Testis (tissue), 2 donors: ENCODE measurements around the gene CASK.

ENCODE experiments used
- POLR2A ChIP-seq: fragments of 450-650 bp; IDR thresholded peaks from one replicate; pipeline ENCODE4 v1.6.1; 2017; ENCODE audit warnings: antibody characterized with exemption, mild to moderate bottlenecking, moderate library complexity
- TF ChIP-seq, protein P1 (sequence below), 3 experiments: fragments of 450-650 bp in 2 of 3; fragments of 200-600 bp in 1 of 3; sonication (generic) in 1 of 3; IDR thresholded peaks; one replicate each; pipeline ENCODE4 v1.5.1; 2016 to 2019; ENCODE audit warnings: antibody characterized with exemption in 3 of 3, mild to moderate bottlenecking in 2 of 3, moderate library complexity in 1 of 3

DNA sequence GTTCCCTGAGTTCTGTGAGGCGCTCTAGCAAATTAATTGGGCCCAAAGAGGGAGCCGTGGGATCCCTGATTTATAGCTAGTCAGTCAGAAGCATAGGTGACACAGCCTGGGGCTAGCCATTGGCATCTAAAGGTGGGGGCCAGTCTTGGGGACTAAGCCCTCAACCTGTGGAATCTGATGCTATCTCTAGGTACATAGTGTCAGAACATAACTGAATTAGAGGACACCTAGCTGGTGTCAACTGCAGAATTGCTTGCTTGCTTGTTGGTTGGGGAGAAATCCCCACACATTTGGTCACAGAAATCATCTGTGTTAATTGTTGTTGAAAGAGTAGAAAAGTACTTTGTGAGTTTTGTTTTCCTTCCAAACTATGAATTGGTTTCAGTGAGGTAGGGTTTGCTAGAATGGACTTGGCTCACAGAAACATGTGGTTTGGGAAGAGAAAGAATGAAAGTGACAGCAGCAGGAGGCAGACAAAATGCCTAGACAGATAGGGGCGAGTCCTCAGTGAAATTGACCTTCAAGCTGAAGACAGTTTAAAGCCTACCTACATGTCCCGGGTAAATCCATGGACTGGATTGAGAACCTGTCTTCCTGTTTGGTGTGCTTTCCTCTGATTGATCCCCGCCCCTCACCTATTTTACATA, 212.2 kb downstream of the CASK start:
- TF ChIP-seq, protein P1, sequence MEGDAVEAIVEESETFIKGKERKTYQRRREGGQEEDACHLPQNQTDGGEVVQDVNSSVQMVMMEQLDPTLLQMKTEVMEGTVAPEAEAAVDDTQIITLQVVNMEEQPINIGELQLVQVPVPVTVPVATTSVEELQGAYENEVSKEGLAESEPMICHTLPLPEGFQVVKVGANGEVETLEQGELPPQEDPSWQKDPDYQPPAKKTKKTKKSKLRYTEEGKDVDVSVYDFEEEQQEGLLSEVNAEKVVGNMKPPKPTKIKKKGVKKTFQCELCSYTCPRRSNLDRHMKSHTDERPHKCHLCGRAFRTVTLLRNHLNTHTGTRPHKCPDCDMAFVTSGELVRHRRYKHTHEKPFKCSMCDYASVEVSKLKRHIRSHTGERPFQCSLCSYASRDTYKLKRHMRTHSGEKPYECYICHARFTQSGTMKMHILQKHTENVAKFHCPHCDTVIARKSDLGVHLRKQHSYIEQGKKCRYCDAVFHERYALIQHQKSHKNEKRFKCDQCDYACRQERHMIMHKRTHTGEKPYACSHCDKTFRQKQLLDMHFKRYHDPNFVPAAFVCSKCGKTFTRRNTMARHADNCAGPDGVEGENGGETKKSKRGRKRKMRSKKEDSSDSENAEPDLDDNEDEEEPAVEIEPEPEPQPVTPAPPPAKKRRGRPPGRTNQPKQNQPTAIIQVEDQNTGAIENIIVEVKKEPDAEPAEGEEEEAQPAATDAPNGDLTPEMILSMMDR (IDR thresholded peaks at IDR 0.05): no peak
- TF ChIP-seq POLR2A: no peak
